ENCODE data around the gene MYH9.

Gene MYH9

DNA sequence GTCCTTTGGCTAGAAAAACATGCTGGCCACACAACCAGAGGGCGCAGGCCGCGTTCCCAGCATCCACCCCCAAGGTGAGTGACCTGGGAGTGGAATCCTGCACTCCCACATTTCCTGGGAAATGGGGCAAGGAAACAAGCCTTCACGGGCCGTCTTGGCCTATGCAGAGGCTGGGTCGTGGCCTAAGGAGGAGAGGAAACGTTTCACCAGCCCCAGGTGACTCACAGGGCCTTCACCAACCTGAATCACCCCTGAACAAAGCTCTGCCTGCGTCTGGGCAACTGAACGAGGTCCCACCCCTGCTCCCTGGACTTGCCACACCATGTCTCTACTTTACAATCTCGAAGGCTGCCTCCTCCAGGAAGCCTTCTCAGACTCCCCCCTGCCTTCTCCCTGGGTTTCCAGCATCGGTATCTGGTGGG lies 13.2 kb downstream of the MYH9 start:
- Histone ChIP-seq H3K27ac (ENCODE audit: low read depth, low read length) (peak overlapping the region; percentile 87), H3K4me1 (ENCODE audit: control insufficient read depth, insufficient read depth, low read length, unreplicated experiment) (peaks cover 59% of the 10 kb centered on the region), H3K27me3 (ENCODE audit: insufficient read depth, low read length) (no peaks in the 10 kb centered on the region), H3K4me3 (ENCODE audit: low read depth, low read length) (0 out of 2 replicates have a peak overlapping the region, but pooled peaks have one; percentile 37), H2AFZ (ENCODE audit: low read length, unreplicated experiment) (no peak overlapping the region), H3K79me2 (ENCODE audit: control insufficient read depth, insufficient read depth, low read length, unreplicated experiment) (peaks cover 90% of the 10 kb centered on the region), H3K36me3 (ENCODE audit: insufficient read depth, low read length) (no peaks in the 10 kb centered on the region; the same call in 1 of the 2 replicates)

DNA sequence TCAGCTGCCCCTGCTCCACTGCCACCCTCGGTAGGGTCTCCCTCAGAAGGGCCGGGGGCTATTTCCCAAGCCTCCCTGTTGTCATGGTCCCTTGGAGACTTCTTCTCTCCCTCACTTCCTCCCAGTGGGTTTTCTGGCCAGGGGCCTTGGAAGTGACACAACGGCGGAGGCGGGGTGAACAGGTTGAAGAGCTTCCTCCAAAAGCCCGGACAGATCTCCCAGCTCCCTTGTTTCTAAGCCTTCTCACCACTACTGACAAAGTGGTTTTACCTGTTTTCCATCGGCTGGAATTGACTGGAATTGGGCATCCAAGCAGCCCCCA lies 14.5 kb downstream of the MYH9 start:
- H3K27ac ChIP-seq (ENCODE audit: low read depth, low read length), result peak overlapping the region; percentile 87
- no peak overlapping the region for H3K4me3 ChIP-seq (ENCODE audit: low read depth, low read length)
- peaks cover 68% of the 10 kb centered on the region for H3K4me1 ChIP-seq (ENCODE audit: control insufficient read depth, insufficient read depth, low read length, unreplicated experiment)
- no peaks in the 10 kb centered on the region for H3K27me3 ChIP-seq (ENCODE audit: insufficient read depth, low read length)
- no peak overlapping the region for H2AFZ ChIP-seq (ENCODE audit: low read length, unreplicated experiment)
- peaks cover 90% of the 10 kb centered on the region for H3K79me2 ChIP-seq (ENCODE audit: control insufficient read depth, insufficient read depth, low read length, unreplicated experiment)
- H3K36me3 ChIP-seq (ENCODE audit: insufficient read depth, low read length), result no peaks in the 10 kb centered on the region; the same call in 1 of the 2 replicates

DNA sequence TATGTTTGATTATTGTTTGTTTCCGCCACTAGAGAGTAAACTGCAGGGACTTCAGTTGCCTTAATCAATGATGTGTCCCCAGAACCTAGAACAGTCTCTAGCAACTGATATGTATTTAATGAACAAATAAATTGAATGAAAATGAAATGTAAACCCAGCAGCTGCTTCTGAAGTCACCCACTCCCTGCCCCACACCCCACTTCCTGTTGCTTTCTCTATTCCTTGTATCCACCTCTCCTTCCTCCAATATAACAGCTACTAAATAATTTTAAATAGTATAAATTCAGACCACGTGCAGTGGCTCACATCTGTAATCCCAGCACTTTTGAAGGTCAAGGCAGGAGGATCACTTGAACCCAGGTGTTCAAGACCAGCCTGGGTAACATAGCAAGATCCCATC lies 15.8 kb downstream of the MYH9 start:
- peak overlapping the region; percentile 87 for H3K27ac ChIP-seq (ENCODE audit: low read depth, low read length)

DNA sequence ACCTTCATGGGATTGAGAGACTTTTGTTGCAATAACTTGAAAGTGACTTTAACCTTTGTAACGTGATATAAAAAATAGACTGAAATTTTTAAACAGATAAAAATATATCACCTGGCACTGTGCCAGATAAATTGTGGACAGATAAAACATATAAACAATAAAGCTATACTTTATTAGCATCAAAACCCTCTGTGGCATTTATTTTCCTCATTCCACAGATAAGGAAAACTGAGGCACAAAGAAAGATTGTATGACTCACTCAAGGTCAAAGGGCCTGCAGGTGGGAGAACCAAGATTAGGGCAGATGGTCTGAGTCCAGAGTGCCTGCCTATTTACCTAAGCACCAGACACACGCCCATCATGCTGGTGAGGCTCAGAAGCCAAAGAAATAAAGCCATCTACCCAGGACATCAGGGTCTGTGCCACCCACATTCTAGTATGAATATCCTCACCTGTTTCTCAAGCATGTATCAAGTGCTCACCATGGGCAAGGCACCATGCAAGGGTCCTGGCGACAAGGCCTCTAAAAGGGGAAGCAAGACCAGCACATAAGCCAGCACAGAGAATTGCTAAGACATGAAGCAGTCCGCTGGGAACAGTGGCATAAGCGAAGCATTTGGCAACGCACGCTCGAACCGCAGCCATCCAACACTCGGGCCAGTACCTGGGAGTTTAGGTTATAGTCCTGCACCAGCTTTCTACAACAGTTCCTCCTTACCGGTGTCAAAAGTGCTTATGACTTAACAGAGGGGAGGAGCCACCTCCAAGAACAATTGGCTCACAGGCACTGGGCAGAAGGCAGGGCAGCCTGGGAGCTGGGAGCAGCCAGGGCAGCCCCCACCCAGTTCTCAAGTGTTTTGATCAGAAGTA lies 17.6 kb downstream of the MYH9 start:
- H3K79me2 ChIP-seq (ENCODE audit: control insufficient read depth, insufficient read depth, low read length, unreplicated experiment), result peaks cover 90% of the 10 kb centered on the region
- H3K27me3 ChIP-seq (ENCODE audit: insufficient read depth, low read length), result no peaks in the 10 kb centered on the region
- H3K36me3 ChIP-seq (ENCODE audit: insufficient read depth, low read length), result no peaks in the 10 kb centered on the region; the same call in 1 of the 2 replicates

More for the DNA sequence above, 15.8 kb downstream of the MYH9 start:
- Histone ChIP-seq H3K4me3 (ENCODE audit: low read depth, low read length) (no peak overlapping the region), H3K4me1 (ENCODE audit: control insufficient read depth, insufficient read depth, low read length, unreplicated experiment) (peaks cover 81% of the 10 kb centered on the region), H2AFZ (ENCODE audit: low read length, unreplicated experiment) (no peak overlapping the region), H3K36me3 (ENCODE audit: insufficient read depth, low read length) (no peaks in the 10 kb centered on the region; the same call in 1 of the 2 replicates), H3K79me2 (ENCODE audit: control insufficient read depth, insufficient read depth, low read length, unreplicated experiment) (peaks cover 90% of the 10 kb centered on the region), H3K27me3 (ENCODE audit: insufficient read depth, low read length) (no peaks in the 10 kb centered on the region)

DNA sequence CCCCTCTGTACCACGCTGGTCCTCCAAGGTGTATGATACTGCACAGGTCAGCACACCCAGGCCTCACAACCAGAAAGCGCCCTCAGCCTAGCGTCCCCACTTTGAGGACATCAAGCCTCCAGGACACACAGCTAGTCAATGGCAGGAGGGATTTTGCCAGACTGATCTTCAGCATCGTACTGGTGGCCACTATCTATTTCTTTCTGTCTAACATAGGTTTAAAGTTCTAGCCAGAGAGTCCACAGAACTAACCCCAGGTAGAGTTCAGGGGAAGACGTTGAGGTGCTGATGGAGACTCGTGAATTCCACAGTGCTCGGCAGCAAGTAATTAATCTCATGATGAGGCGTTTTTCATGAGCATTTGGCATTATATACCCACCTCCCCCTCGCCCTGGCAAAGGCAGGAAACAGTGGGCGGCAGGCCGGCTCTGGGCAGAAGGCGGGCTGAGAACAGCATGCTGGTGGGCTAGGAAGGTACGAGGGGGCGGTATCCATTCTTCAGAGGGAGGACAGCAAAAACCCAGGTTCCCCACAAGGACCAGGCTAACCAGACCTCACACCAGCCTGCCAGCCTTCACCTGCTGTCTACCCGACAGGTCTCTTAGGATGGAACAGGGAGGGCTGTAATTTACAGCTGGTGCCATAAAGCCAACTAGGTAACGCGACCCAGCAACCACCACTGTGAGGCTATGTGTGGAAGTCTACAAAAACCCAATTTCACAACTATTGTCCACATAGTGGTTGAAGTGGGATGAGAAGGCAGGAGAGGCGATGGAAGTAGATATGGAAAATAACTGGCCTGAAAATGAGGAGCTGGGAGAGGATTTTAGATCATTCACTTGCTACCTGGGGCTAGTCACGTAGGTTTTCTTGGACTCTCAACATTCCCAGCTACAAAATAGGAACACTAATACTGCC lies 18.5 kb downstream of the MYH9 start:
- Histone ChIP-seq H3K36me3 (ENCODE audit: insufficient read depth, low read length) (no peaks in the 10 kb centered on the region; the same call in 1 of the 2 replicates), H3K4me1 (ENCODE audit: control insufficient read depth, insufficient read depth, low read length, unreplicated experiment) (peaks cover 91% of the 10 kb centered on the region), H3K4me3 (ENCODE audit: low read depth, low read length) (peak overlapping the region; percentile 47; the same call in 1 of the 2 replicates), H2AFZ (ENCODE audit: low read length, unreplicated experiment) (no peak overlapping the region), H3K27me3 (ENCODE audit: insufficient read depth, low read length) (no peaks in the 10 kb centered on the region), H3K79me2 (ENCODE audit: control insufficient read depth, insufficient read depth, low read length, unreplicated experiment) (peaks cover 88% of the 10 kb centered on the region), H3K27ac (ENCODE audit: low read depth, low read length) (peak overlapping the region; percentile 87)

More for the DNA sequence above, 17.6 kb downstream of the MYH9 start:
- peaks cover 94% of the 10 kb centered on the region for H3K4me1 ChIP-seq (ENCODE audit: control insufficient read depth, insufficient read depth, low read length, unreplicated experiment)
- no peak overlapping the region for H2AFZ ChIP-seq (ENCODE audit: low read length, unreplicated experiment)
- peak overlapping the region; percentile 47; the same call in 1 of the 2 replicates for H3K4me3 ChIP-seq (ENCODE audit: low read depth, low read length)
- peak overlapping the region; percentile 87 for H3K27ac ChIP-seq (ENCODE audit: low read depth, low read length)

DNA sequence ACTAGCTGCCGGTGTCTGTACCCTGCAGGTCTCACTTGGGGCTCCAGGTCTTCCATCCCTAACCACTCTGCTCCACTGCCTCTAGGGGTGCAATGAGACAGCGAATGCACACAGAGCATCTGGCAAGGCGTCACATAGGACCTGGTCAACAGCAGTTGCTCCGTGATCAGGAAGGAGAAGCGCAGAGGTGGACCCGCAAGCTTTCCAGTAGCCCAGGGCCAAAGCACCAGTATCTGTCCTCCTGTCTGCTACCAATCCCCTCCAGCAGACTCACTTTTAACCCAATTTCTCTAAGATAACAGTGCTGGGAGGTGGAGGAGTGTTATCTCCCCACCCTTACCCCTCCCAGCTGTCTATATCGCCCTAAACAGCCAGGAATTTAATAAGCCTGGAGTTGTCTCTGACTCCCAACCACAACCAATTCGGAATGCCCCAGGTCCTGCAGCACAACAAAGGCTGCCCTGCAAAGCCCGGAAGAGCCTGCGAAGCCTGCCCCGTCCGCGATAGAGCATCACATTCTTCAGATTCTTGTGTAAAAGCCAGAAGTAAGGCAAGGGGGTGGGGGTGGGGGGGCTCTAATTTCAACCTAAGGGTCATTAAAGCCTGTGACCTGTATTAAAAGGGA lies 19.3 kb downstream of the MYH9 start:
- no peaks in the 10 kb centered on the region for H3K27me3 ChIP-seq (ENCODE audit: insufficient read depth, low read length)
- H3K36me3 ChIP-seq (ENCODE audit: insufficient read depth, low read length), result no peaks in the 10 kb centered on the region; the same call in 1 of the 2 replicates
- H3K27ac ChIP-seq (ENCODE audit: low read depth, low read length), result peak overlapping the region; percentile 87
- no peak overlapping the region for H2AFZ ChIP-seq (ENCODE audit: low read length, unreplicated experiment)
- H3K4me3 ChIP-seq (ENCODE audit: low read depth, low read length), result peak overlapping the region; percentile 20; the same call in 1 of the 2 replicates
- H3K79me2 ChIP-seq (ENCODE audit: control insufficient read depth, insufficient read depth, low read length, unreplicated experiment), result peaks cover 91% of the 10 kb centered on the region
- H3K4me1 ChIP-seq (ENCODE audit: control insufficient read depth, insufficient read depth, low read length, unreplicated experiment), result peaks cover 95% of the 10 kb centered on the region

DNA sequence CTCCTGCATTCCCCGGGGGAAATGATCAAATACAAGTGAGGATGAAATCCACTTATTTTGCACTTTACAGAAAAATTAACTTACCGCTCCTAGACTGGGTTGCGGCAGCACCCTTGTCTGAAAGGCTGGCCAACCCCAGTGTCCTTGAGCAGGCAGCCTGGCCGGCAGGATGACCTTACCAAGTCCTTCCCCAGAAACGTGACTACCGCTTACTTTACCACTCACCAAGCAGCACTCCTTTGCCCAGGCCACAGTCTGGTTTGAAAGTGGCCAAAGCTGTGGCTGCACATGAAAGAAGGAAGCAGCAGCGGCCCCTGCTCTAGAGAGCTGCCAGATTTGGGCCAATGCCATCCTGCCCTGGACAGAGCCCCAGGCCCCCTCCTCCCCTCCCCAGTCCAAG lies 20.3 kb downstream of the MYH9 start:
- no peaks in the 10 kb centered on the region for H3K27me3 ChIP-seq (ENCODE audit: insufficient read depth, low read length)
- H3K4me1 ChIP-seq (ENCODE audit: control insufficient read depth, insufficient read depth, low read length, unreplicated experiment), result peaks cover 95% of the 10 kb centered on the region
- no peaks in the 10 kb centered on the region; the same call in 1 of the 2 replicates for H3K36me3 ChIP-seq (ENCODE audit: insufficient read depth, low read length)
- H3K4me3 ChIP-seq (ENCODE audit: low read depth, low read length), result no peak overlapping the region
- H3K27ac ChIP-seq (ENCODE audit: low read depth, low read length), result peak overlapping the region; percentile 87; the same call in 1 of the 2 replicates
- peaks cover 91% of the 10 kb centered on the region for H3K79me2 ChIP-seq (ENCODE audit: control insufficient read depth, insufficient read depth, low read length, unreplicated experiment)
- H2AFZ ChIP-seq (ENCODE audit: low read length, unreplicated experiment), result no peak overlapping the region

DNA sequence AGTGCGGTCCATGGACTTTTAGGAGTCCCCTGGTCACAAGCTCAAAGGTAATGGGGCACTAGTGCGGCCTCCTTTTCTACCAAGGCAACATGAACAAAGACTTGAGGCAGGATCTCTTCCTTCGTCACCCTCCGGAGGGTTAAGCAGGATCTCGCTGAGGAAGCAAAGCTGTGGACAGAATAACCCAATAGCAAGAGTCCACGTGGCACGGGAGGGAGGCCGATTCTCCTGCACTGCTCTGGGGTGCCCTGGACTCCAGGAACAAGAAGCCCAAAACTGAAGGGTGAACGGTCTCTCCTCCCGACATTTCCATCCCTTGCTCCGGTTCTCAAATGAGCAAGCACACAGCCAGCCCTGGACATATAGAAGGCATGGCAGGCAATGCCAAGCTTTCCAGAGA lies 20.7 kb downstream of the MYH9 start:
- Histone ChIP-seq H3K36me3 (ENCODE audit: insufficient read depth, low read length) (no peaks in the 10 kb centered on the region; the same call in 1 of the 2 replicates), H3K27me3 (ENCODE audit: insufficient read depth, low read length) (no peaks in the 10 kb centered on the region), H3K4me3 (ENCODE audit: low read depth, low read length) (no peak overlapping the region), H3K27ac (ENCODE audit: low read depth, low read length) (peak overlapping the region; percentile 87; the same call in 1 of the 2 replicates), H3K79me2 (ENCODE audit: control insufficient read depth, insufficient read depth, low read length, unreplicated experiment) (peaks cover 91% of the 10 kb centered on the region), H3K4me1 (ENCODE audit: control insufficient read depth, insufficient read depth, low read length, unreplicated experiment) (peaks cover 95% of the 10 kb centered on the region), H2AFZ (ENCODE audit: low read length, unreplicated experiment) (no peak overlapping the region)

DNA sequence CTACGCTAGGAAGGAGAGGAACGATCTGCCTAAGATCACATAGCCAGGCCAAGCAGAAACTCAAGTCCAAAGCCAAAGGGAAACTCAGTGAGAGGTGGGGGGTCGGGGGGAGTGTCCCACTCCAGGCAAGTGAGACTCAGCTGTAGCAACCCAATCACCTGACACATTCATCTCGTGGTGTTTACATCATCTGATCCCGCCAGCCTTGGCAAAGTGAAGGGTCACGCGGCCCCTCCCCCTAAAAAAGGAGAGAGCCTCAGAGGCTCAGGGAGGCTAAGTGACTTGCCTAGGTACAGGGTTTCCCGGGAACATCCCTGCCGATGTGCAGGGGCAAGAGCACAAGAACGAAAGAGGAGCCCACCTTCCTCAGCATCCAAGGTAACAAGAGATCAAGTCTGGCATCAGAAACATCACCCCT lies 21.5 kb downstream of the MYH9 start:
- Histone ChIP-seq H2AFZ (ENCODE audit: low read length, unreplicated experiment) (no peak overlapping the region), H3K36me3 (ENCODE audit: insufficient read depth, low read length) (no peaks in the 10 kb centered on the region; the same call in 1 of the 2 replicates), H3K4me3 (ENCODE audit: low read depth, low read length) (no peak overlapping the region), H3K27me3 (ENCODE audit: insufficient read depth, low read length) (no peaks in the 10 kb centered on the region), H3K79me2 (ENCODE audit: control insufficient read depth, insufficient read depth, low read length, unreplicated experiment) (peaks cover 93% of the 10 kb centered on the region), H3K27ac (ENCODE audit: low read depth, low read length) (peak overlapping the region; percentile 87), H3K4me1 (ENCODE audit: control insufficient read depth, insufficient read depth, low read length, unreplicated experiment) (peaks cover 92% of the 10 kb centered on the region)

DNA sequence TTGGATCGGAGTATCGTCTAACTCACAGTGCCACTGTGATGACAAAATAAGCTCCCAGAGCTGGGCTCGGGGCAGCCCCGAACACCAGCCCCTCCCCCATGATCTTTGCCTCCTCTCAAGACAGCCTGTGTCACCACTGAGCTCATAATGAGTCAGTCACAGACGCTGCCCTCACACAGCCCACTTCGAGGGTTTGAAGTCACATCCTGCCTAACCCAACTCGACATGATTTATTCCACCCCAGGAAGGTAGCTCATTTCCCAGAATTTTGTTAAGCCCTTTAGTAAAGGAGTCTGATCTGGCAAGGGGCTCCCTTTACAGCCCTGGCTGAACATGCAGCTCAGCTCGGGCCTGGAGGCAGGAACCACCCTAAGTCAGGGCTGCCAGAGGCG lies 22.8 kb downstream of the MYH9 start:
- H3K4me1 ChIP-seq (ENCODE audit: control insufficient read depth, insufficient read depth, low read length, unreplicated experiment), result peaks cover 88% of the 10 kb centered on the region
- H3K27ac ChIP-seq (ENCODE audit: low read depth, low read length), result peak overlapping the region; percentile 87
- no peaks in the 10 kb centered on the region; the same call in 1 of the 2 replicates for H3K36me3 ChIP-seq (ENCODE audit: insufficient read depth, low read length)

More for the DNA sequence above, 22.8 kb downstream of the MYH9 start:
- no peak overlapping the region for H3K4me3 ChIP-seq (ENCODE audit: low read depth, low read length)
- H3K27me3 ChIP-seq (ENCODE audit: insufficient read depth, low read length), result no peaks in the 10 kb centered on the region
- H2AFZ ChIP-seq (ENCODE audit: low read length, unreplicated experiment), result no peak overlapping the region
- H3K79me2 ChIP-seq (ENCODE audit: control insufficient read depth, insufficient read depth, low read length, unreplicated experiment), result peaks cover 92% of the 10 kb centered on the region
